Thyroid gland (tissue), 4 donors: ENCODE measurements around the gene CXCL16. TPM values are rescaled to one million over a fixed set of nuclear protein-coding genes. Genes with fewer than 3 reads are reported as not detected.
"Not testable (repeated sequence)": the region's sequence is repeated elsewhere in the genome, so short reads cannot be mapped to it uniquely, and the experiment has no call there.

Experiments used
- DNase-seq, 2 donors: peaks; one replicate each; pipeline ENCODE4 v3.0.0-alpha.2; 2019
- H3K27ac ChIP-seq, 3 donors: fragments of 200-600 bp; sonication (generic); 1 replicate in 2 of 3; 2 replicates in 1 of 3; pipeline ENCODE4 v1.5.1; 2016 to 2019; ENCODE audit warnings: mild to moderate bottlenecking in 1 of 3, moderate library complexity in 1 of 3
- H3K27me3 ChIP-seq: fragments of 200-600 bp; sonication (generic); one replicate; pipeline ENCODE4 v1.5.1; 2019
- H3K36me3 ChIP-seq, 2 donors: fragments of 200-600 bp; sonication (generic); one replicate each; pipeline ENCODE4 v1.5.1; 2016 to 2019
- H3K4me1 ChIP-seq, 2 donors: fragments of 200-600 bp; sonication (generic); one replicate each; pipeline ENCODE4 v1.5.1; 2017 to 2019
- H3K4me3 ChIP-seq, 3 donors: fragments of 200-600 bp; sonication (generic); replicated peaks in 1 of 3; 1 replicate in 2 of 3; 2 replicates in 1 of 3; pipeline ENCODE4 v1.5.1; 2016; ENCODE audit warnings: mild to moderate bottlenecking in 1 of 3
- H3K9me3 ChIP-seq: fragments of 200-600 bp; sonication (generic); one replicate; pipeline ENCODE4 v1.5.1; 2017
- POLR2A ChIP-seq, 2 donors: fragments of 450-650 bp; IDR thresholded peaks; one replicate each; pipeline ENCODE4 v1.6.1; 2017; ENCODE audit warnings: antibody characterized with exemption in 2 of 2, mild to moderate bottlenecking in 2 of 2, moderate library complexity in 1 of 2
- WGBS, 2 donors: methylation state at CpG; one replicate each; pipeline ENCODE4 v1.1.5; 2017; 5-methylcytosine and 5-hydroxymethylcytosine counted together
- intact Hi-C: fragments of 100-400 bp; cut with DNase I; formaldehyde crosslinking; loops from one replicate; pipeline ENCODE4 v1.15.1; 2023
- total RNA-seq, 4 donors: library from RNA; depleted of rRNA; stranded (reverse); fragments of >200 nt; gene quantifications; one replicate each; pipeline ENCODE4 v1.2.3, GENCODE V29; 2016
- TF ChIP-seq, protein P1 (sequence below), 6 experiments: fragments of 200-600 bp in 3 of 6; fragments of 450-650 bp in 3 of 6; sonication (generic) in 3 of 6; IDR thresholded peaks; one replicate each; pipeline ENCODE4 v1.5.1; 2016 to 2019; ENCODE audit warnings: antibody characterized with exemption in 6 of 6, mild to moderate bottlenecking in 2 of 6, inconsistent platforms in 1 of 6, moderate library complexity in 1 of 6

Gene CXCL16
- total RNA-seq, 4 donors from 2014 or later = 6.6 to 13.7 (median 12.8) TPM

DNA sequence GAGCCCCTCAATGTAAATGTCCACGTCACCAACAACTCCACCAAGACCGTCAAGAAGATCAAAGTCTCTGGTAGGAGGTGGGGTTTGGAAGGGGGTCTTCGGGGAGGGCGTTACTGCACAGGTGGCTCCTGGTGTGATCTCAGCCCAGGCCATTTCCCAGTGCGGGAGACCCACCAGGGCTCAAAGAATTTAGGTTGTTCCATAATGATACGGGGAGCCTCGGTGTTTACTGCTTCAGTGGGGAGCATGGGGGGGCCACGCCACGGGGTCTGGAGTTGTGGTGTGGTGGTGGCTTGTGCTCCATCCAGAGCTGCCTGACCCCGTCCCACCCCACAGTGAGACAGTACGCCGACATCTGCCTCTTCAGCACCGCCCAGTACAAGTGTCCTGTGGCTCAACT lies 21.5 kb downstream of the CXCL16 start:
- TF ChIP-seq, protein P1, sequence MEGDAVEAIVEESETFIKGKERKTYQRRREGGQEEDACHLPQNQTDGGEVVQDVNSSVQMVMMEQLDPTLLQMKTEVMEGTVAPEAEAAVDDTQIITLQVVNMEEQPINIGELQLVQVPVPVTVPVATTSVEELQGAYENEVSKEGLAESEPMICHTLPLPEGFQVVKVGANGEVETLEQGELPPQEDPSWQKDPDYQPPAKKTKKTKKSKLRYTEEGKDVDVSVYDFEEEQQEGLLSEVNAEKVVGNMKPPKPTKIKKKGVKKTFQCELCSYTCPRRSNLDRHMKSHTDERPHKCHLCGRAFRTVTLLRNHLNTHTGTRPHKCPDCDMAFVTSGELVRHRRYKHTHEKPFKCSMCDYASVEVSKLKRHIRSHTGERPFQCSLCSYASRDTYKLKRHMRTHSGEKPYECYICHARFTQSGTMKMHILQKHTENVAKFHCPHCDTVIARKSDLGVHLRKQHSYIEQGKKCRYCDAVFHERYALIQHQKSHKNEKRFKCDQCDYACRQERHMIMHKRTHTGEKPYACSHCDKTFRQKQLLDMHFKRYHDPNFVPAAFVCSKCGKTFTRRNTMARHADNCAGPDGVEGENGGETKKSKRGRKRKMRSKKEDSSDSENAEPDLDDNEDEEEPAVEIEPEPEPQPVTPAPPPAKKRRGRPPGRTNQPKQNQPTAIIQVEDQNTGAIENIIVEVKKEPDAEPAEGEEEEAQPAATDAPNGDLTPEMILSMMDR (IDR thresholded peaks at IDR 0.05) = no peak
- TF ChIP-seq POLR2A (IDR thresholded peaks at IDR 0.05) = no peak
- Histone ChIP-seq H3K4me3 (no peak overlapping the region), H3K9me3 (no peaks in the 10 kb centered on the region), H3K27ac (no peak overlapping the region), H3K27me3 (no peaks in the 10 kb centered on the region), H3K36me3 (no peaks in the 10 kb centered on the region), H3K4me1 (no peaks in the 10 kb centered on the region)
- DNase-seq = no peak
- 95 to 99% methylated on average over 13 of the region's 13 CpGs for WGBS, 2 donors
- intact Hi-C loops = no loop called here

DNA sequence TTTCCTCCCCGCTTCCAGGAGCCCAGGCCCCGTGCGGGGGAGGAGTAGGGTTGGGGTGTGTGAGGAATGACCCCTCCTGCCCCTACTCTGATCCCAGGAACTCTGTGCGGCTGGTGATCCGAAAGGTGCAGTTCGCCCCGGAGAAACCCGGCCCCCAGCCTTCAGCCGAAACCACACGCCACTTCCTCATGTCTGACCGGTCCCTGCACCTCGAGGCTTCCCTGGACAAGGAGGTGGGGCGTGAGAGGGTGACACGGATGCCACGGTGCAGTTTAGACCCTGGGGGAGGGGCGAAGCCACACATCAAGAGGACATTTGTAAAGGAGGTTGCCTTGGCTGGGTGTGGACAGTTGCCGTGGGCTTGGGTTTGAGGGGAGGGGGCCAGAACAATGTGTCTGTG lies 21.9 kb downstream of the CXCL16 start:
- H3K27me3 ChIP-seq = no peaks in the 10 kb centered on the region
- H3K4me1 ChIP-seq = no peaks in the 10 kb centered on the region
- H3K27ac ChIP-seq = no peak overlapping the region
- no peak overlapping the region for H3K4me3 ChIP-seq
- H3K36me3 ChIP-seq = no peaks in the 10 kb centered on the region
- no peak for TF ChIP-seq POLR2A (IDR thresholded peaks at IDR 0.05)
- TF ChIP-seq, protein P1 (IDR thresholded peaks at IDR 0.05) = no peak
- H3K9me3 ChIP-seq = no peaks in the 10 kb centered on the region
- DNase-seq = no peak
- 86 to 93% methylated on average over 17 of the region's 17 CpGs for WGBS, 2 donors
- intact Hi-C loops = no loop called here

DNA sequence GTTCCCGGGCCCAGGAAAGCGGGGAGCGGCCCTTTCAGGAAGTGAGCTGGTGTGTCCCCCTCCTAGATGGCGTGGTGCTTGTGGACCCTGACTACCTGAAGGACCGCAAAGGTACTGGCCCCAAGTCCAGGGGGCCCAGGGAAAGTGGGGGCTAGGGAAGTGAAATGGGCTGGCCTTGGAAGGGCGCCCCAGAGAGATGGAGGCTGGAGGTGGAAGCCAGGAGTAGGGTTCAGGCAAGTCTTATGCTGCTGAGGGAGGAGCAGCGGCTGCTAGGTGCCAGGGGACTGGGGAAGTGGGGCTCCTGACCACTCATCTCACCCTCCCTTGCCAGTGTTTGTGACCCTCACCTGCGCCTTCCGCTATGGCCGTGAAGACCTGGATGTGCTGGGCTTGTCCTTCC lies 23.6 kb downstream of the CXCL16 start:
- 92 to 97% methylated on average over 10 of the region's 10 CpGs for WGBS, 2 donors
- Histone ChIP-seq H3K27ac (no peak overlapping the region), H3K4me1 (peaks cover 2 to 3% of the 10 kb centered on the region in 2 donors), H3K4me3 (no peak overlapping the region), H3K9me3 (no peaks in the 10 kb centered on the region), H3K36me3 (no peaks in the 10 kb centered on the region), H3K27me3 (no peaks in the 10 kb centered on the region)
- intact Hi-C loops = no loop called here
- DNase-seq = no peak
- no peak for TF ChIP-seq POLR2A (IDR thresholded peaks at IDR 0.05)
- TF ChIP-seq, protein P1 (IDR thresholded peaks at IDR 0.05) = no peak

DNA sequence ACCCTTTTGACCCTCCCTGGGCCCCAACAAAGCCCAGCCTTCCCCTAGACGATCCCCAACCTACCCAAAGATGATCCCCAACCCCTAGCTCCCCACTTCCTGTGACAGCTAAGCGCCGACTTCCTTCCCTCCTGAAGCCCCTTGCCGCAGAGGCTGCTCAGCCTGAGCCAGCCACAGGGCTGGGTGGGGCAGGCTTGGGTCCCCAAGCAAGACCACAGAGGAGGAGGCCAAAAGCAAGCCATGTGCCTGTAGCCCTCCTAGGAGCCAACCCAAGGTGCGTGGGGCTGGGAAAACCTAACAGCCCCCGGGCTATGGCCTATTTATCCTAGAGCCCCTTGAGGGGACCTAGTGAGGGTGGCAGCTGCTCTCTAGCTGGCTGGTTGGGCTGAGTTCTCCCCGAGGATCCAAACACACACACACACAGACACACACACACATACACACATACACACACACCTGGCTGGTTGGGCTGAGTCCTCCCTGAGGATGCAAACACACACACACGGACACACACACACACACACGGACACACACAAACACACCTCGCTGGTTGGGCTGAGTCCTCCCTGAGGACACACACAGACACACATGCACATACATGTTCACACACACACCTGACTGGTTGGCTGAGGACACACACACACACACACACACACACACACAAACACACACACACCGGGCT lies 24.5 kb downstream of the CXCL16 start:
- DNase-seq = no peak
- no peaks in the 10 kb centered on the region for H3K27me3 ChIP-seq
- H3K27ac ChIP-seq = no peak overlapping the region
- no peaks in the 10 kb centered on the region for H3K36me3 ChIP-seq
- TF ChIP-seq, protein P1 (IDR thresholded peaks at IDR 0.05) = no peak
- no peak for TF ChIP-seq POLR2A (IDR thresholded peaks at IDR 0.05)
- intact Hi-C loops = no loop called here
- no peak overlapping the region for H3K4me3 ChIP-seq
- no peaks in the 10 kb centered on the region for H3K9me3 ChIP-seq
- peaks cover 5 to 7% of the 10 kb centered on the region in 2 donors for H3K4me1 ChIP-seq
- 68 to 76% methylated on average over 6 to 10 of the region's 11 CpGs for WGBS, 2 donors

DNA sequence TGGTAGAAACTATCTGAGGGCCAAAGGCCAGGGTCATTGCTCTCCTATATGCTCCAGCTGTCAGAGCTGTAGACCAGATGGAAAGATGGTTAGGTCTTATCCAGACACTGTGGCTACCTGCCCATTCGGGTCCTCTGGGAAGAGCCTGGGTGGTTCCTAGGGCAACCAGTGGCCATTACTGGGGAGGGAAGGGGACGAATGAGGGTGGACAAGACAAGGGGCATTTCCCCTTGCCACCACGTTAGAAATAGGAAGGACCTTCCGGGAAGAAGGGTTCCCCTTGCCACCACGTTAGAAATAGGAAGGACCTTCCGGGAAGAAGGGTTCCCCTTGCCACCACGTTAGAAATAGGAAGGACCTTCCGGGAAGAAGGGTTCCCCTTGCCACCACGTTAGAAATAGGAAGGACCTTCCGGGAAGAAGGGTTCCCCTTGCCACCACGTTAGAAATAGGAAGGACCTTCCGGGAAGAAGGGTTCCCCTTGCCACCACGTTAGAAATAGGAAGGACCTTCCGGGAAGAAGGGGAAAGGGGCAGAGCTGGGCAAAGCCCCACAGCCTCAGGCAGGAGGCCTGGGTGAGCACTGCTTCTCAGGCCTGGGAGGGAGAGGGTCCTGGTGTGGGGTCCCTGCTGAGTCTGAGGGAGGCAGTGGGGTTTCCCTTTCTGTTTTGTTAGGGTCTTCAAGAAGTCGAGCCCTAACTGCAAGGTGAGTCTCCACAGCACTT lies 25.2 kb downstream of the CXCL16 start:
- DNase-seq, H3K27ac ChIP-seq, H3K27me3 ChIP-seq, H3K4me3 ChIP-seq, H3K9me3 ChIP-seq, H3K36me3 ChIP-seq, H3K4me1 ChIP-seq: not testable (repeated sequence)
- intact Hi-C loops = loop anchor here (5.0 kb wide), 1 partner anchor 173 kb away; no protein-coding TSS in a partner anchor
- 77 to 87% methylated on average over 9 of the region's 15 CpGs for WGBS, 2 donors
